B cell (primary cell): ENCODE results near the gene CTNNBL1. TPM values are rescaled to one million over a fixed set of nuclear protein-coding genes. Genes with fewer than 3 reads are reported as not detected.

Source experiments
- ATAC-seq: fragments of 200-7000 bp; cut with Tn5 transposase; one replicate; pipeline ENCODE4 v1.10.0; 2021; ENCODE audit warnings: low read depth, mild to moderate bottlenecking, moderate number of reproducible peaks, moderate library complexity
- CTCF ChIA-PET: fragments of 350-600 bp; sonication (Branson Sonifier 250); formaldehyde crosslinking; loops from one replicate; lab custom pipeline; 2021; ENCODE audit warnings: antibody characterized with exemption, inconsistent platforms; lab: Charles Lee
- POLR2A ChIA-PET: fragments of 350-600 bp; sonication (Branson Sonifier 250); formaldehyde crosslinking; loops from one replicate; lab custom pipeline; 2021; ENCODE audit warnings: antibody characterized with exemption; lab: Charles Lee
- DNase-seq: peaks from one replicate; pipeline ENCODE4 v3.0.0; 2013
- H2AFZ ChIP-seq: 2 replicates; pipeline ENCODE4 v1.6.1; 2012; ENCODE audit warnings: mild to moderate bottlenecking, low read depth, low read length; ENCODE audit not compliant: insufficient read depth, poor library complexity, severe bottlenecking
- H3K27ac ChIP-seq, 2 donors: 1 replicate in 1 of 2; 2 replicates in 1 of 2; pipeline ENCODE4 v1.5.1; 2012 to 2013; ENCODE audit warnings: low read length in 2 of 2, mild to moderate bottlenecking in 2 of 2, moderate library complexity in 1 of 2
- H3K27me3 ChIP-seq, 4 experiments: fragments of 200-600 bp in 1 of 4; sonication (generic) in 1 of 4; replicated peaks in 1 of 4; 1 replicate in 2 of 4; 2 replicates in 2 of 4; pipeline versions ENCODE4 v1.6.1 to v1.7.0; 2013 to 2016; ENCODE audit warnings: low read length in 3 of 4, mild to moderate bottlenecking in 2 of 4, mixed read lengths in 1 of 4, moderate library complexity in 1 of 4; ENCODE audit not compliant: insufficient read depth in 4 of 4, control insufficient read depth in 3 of 4; ENCODE audit errors: control extremely low read depth in 1 of 4
- H3K36me3 ChIP-seq, 2 experiments: replicated peaks in 1 of 2; 1 replicate in 1 of 2; 2 replicates in 1 of 2; pipeline versions ENCODE4 v1.6.1 to v1.7.1; 2013; ENCODE audit warnings: low read length in 1 of 2; ENCODE audit not compliant: insufficient read depth in 2 of 2, control insufficient read depth in 1 of 2; ENCODE audit errors: control extremely low read depth in 1 of 2, extremely low read depth in 1 of 2
- H3K4me1 ChIP-seq, 2 donors: fragments of 200-600 bp in 1 of 2; sonication (generic) in 1 of 2; 1 replicate in 1 of 2; 2 replicates in 1 of 2; pipeline versions ENCODE4 v1.5.1 to v1.6.1; 2013 to 2017; ENCODE audit warnings: low read length in 2 of 2; ENCODE audit not compliant: control insufficient read depth in 2 of 2, insufficient read depth in 2 of 2
- H3K4me2 ChIP-seq: replicated peaks from 2 replicates; pipeline ENCODE3; 2012; ENCODE audit warnings: mild to moderate bottlenecking, low read depth, low read length; ENCODE audit not compliant: poor library complexity, severe bottlenecking
- H3K4me3 ChIP-seq, 5 experiments: fragments of 200-600 bp in 1 of 5; sonication (generic) in 1 of 5; 1 replicate in 3 of 5; 2 replicates in 2 of 5; pipeline versions ENCODE4 v1.5.1 to v1.7.0; 2011 to 2016; ENCODE audit warnings: low read length in 4 of 5, mild to moderate bottlenecking in 4 of 5, low read depth in 2 of 5, control low read depth in 1 of 5, moderate library complexity in 1 of 5; ENCODE audit not compliant: insufficient read depth in 1 of 5; ENCODE audit errors: control extremely low read depth in 1 of 5, extremely low read depth in 1 of 5
- H3K79me2 ChIP-seq: fragments of 200-600 bp; sonication (generic); one replicate; pipeline ENCODE4 v1.6.0; 2016; ENCODE audit warnings: low read length; ENCODE audit not compliant: control insufficient read depth, insufficient read depth
- H3K9ac ChIP-seq: fragments of 200-600 bp; sonication (generic); 2 replicates; pipeline ENCODE4 v1.6.1; 2017; ENCODE audit warnings: mild to moderate bottlenecking, low read length, moderate library complexity
- H3K9me3 ChIP-seq, 3 donors: one replicate each; pipeline versions ENCODE4 v1.6.1 to v1.7.1; 2013; ENCODE audit warnings: low read length in 2 of 3; ENCODE audit not compliant: control insufficient read depth in 2 of 3, insufficient read depth in 1 of 3; ENCODE audit errors: control extremely low read depth in 1 of 3
- H4K20me1 ChIP-seq: 2 replicates; pipeline ENCODE4 v1.6.0; 2012; ENCODE audit warnings: mild to moderate bottlenecking, low read length; ENCODE audit not compliant: insufficient read depth, control insufficient read depth, poor library complexity, severe bottlenecking
- H3K27ac Mint-ChIP-seq: one replicate; pipeline ENCODE4 v1.8.0; 2021; ENCODE audit warnings: mixed read lengths
- H3K27me3 Mint-ChIP-seq: one replicate; pipeline ENCODE4 v1.8.0; 2021; ENCODE audit warnings: mixed read lengths
- H3K4me1 Mint-ChIP-seq: one replicate; pipeline ENCODE4 v1.8.0; 2021; ENCODE audit warnings: mixed read lengths
- H3K4me3 Mint-ChIP-seq: one replicate; pipeline ENCODE4 v1.8.0; 2021; ENCODE audit warnings: mixed read lengths
- H3K9me3 Mint-ChIP-seq: one replicate; pipeline ENCODE4 v1.8.0; 2022; ENCODE audit warnings: mixed read lengths; ENCODE audit not compliant: insufficient read depth
- EZH2 ChIP-seq: IDR thresholded peaks from 2 replicates; pipeline ENCODE4 v1.6.1; 2012; ENCODE audit warnings: borderline replicate concordance, low read depth, mild to moderate bottlenecking, moderate library complexity, low read length; ENCODE audit not compliant: insufficient read depth, poor library complexity, severe bottlenecking
- WGBS: methylation state at CpG from one replicate; pipeline ENCODE4 v1.1.5; 2013; ENCODE audit warnings: missing lambda C conversion rate; ENCODE audit not compliant: insufficient coverage; 5-methylcytosine and 5-hydroxymethylcytosine counted together
- intact Hi-C: fragments of 100-400 bp; cut with micrococcal nuclease; formaldehyde crosslinking; loops from one replicate; pipeline ENCODE4 v1.10.0; 2022
- polyA plus RNA-seq: library from polyadenylated mRNA; depleted of rRNA; stranded (reverse); fragments of >200 nt; gene quantifications from 2 replicates; pipeline ENCODE4 v1.2.3, GENCODE V29; 2012
- total RNA-seq, 2 donors: library from RNA; stranded (reverse); fragments of 120-200 nt in 1 of 2; gene quantifications; 1 replicate in 1 of 2; 2 replicates in 1 of 2; pipeline versions ENCODE4 v1.2.3 to v1.2.4, GENCODE V29; 2013 to 2022
- TF ChIP-seq, protein P1 (sequence below): fragments of 200-600 bp; IDR thresholded peaks from one replicate; pipeline ENCODE4 v1.8.0; 2022; ENCODE audit warnings: antibody characterized with exemption, mild to moderate bottlenecking

The CTNNBL1 gene
- total and polyA plus RNA-seq, 2 donors (not counting 1 experiment from before 2014, with no cell fraction given) = 25.3 to 64.7 TPM

DNA sequence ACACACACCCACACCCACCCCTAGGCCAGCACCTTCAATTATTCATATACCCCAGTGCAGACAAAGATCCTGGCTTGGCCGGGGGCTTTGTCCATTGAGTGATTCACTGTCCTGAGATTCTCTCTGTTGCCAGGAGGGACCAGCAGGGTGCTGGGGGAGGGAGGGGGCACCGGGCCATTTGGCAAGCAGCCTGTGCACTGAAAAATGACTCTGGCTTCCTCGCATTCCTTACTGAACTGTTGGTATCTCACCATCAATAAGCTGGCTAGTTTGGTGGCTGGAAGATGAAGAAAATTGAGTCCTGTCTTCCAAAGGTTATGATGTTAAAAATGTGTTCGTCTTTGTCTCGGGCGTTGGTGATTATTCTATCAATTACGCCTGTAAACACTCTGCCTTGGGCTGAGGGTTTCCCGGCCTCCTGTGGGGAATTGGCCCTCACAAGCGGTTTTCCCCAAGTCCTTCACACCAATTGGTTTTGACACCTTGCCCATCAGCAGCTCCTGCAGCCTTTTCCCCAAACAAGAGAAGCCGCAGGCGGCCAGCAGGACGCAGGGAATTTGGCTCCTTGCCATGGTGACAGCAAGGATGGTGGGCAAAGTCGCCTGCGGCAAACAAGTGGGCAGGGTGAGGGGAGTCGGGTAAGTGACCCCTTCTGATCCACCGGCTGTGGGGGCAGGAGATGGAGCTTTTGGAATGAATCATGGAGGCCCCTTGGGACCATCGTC lies 214.0 kb downstream of the CTNNBL1 start:
- H3K79me2 ChIP-seq = no peaks in the 10 kb centered on the region
- H3K4me1 Mint-ChIP-seq = peaks cover 8% of the 10 kb centered on the region
- no peak overlapping the region for H3K4me2 ChIP-seq
- H3K4me1 ChIP-seq = peaks cover 0 to 8% of the 10 kb centered on the region in 2 donors
- CTCF ChIA-PET = no interaction called here
- no peak overlapping the region for H2AFZ ChIP-seq
- POLR2A ChIA-PET = no interaction called here
- TF ChIP-seq, protein P1, sequence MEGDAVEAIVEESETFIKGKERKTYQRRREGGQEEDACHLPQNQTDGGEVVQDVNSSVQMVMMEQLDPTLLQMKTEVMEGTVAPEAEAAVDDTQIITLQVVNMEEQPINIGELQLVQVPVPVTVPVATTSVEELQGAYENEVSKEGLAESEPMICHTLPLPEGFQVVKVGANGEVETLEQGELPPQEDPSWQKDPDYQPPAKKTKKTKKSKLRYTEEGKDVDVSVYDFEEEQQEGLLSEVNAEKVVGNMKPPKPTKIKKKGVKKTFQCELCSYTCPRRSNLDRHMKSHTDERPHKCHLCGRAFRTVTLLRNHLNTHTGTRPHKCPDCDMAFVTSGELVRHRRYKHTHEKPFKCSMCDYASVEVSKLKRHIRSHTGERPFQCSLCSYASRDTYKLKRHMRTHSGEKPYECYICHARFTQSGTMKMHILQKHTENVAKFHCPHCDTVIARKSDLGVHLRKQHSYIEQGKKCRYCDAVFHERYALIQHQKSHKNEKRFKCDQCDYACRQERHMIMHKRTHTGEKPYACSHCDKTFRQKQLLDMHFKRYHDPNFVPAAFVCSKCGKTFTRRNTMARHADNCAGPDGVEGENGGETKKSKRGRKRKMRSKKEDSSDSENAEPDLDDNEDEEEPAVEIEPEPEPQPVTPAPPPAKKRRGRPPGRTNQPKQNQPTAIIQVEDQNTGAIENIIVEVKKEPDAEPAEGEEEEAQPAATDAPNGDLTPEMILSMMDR = no peak
- no peak for TF ChIP-seq EZH2
- no peak overlapping the region for H3K4me3 Mint-ChIP-seq
- H3K27ac Mint-ChIP-seq = no peak overlapping the region
- no peak overlapping the region for H3K9ac ChIP-seq
- intact Hi-C loops = loop anchor here (10.0 kb wide), 1 partner anchor 343 kb away; no protein-coding TSS in a partner anchor
- H3K27me3 Mint-ChIP-seq = peaks cover 52% of the 10 kb centered on the region
- H3K9me3 ChIP-seq = peaks cover 0 to 6% (median 0%) of the 10 kb centered on the region in 3 donors
- WGBS = 55% methylated on average over 14 of the region's 17 CpGs
- DNase-seq (no peak), ATAC-seq (no peak)
- no peak overlapping the region for H3K4me3 ChIP-seq
- H3K9me3 Mint-ChIP-seq = no peaks in the 10 kb centered on the region
- H4K20me1 ChIP-seq = no peaks in the 10 kb centered on the region
- H3K27ac ChIP-seq = no peak overlapping the region
- H3K27me3 ChIP-seq = peaks cover 0 to 60% (median 15%) of the 10 kb centered on the region in 4 experiments
- no peaks in the 10 kb centered on the region for H3K36me3 ChIP-seq

DNA sequence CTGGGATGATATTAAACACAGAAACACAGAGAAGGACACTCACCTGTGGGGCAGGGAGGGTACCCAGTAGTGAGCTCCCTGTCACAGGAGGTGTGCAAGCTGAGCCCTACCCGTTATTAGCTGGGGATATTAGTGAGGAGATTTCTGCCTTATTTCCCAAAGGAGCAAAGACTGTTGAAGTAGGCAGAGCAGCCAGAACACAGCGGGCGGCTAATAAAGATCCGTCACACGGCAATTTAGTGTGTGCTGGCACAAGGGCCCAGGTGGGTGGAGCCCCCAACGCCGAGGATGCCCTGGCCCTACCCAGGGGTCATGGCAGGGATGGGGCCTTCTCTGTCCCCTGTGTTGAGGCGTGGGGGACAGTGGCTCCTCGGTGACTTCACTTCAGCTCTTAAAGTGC lies 217.4 kb downstream of the CTNNBL1 start:
- no peak for DNase-seq
- ChIA-PET CTCF (no interaction called here), POLR2A (no interaction called here)
- no peak for ATAC-seq
- Histone ChIP-seq H3K79me2 (no peaks in the 10 kb centered on the region), H3K27me3 (peaks cover 0 to 66% (median 12%) of the 10 kb centered on the region in 4 experiments), H3K36me3 (no peaks in the 10 kb centered on the region), H2AFZ (no peak overlapping the region), H3K4me1 (peaks cover 17 to 22% of the 10 kb centered on the region in 2 donors), H3K4me2 (no peak overlapping the region), H3K4me3 (no peak overlapping the region), H3K27ac (no peak overlapping the region), H3K9me3 (peaks cover 0 to 6% (median 0%) of the 10 kb centered on the region in 3 donors), H4K20me1 (no peaks in the 10 kb centered on the region), H3K9ac (no peak overlapping the region)
- Mint-ChIP-seq H3K9me3 (no peaks in the 10 kb centered on the region), H3K27me3 (peaks cover 52% of the 10 kb centered on the region), H3K27ac (no peak overlapping the region), H3K4me3 (no peak overlapping the region), H3K4me1 (peaks cover 20% of the 10 kb centered on the region)
- TF ChIP-seq, protein P1 = no peak
- TF ChIP-seq EZH2 = no peak
- WGBS = 75% methylated on average over 7 of the region's 9 CpGs
- intact Hi-C loops = no loop called here
